ACC112 (cell line): ENCODE measurements around the gene CD163L1.

ENCODE experiments used
- H2AFZ ChIP-seq: fragments of 200-600 bp; sonication (generic); one replicate; pipeline ENCODE4 v1.6.0; 2017; ENCODE audit warnings: antibody characterized with exemption, low read length; ENCODE audit not compliant: unreplicated experiment
- H3K27ac ChIP-seq: fragments of 200-600 bp; sonication (generic); 2 replicates; pipeline ENCODE4 v1.5.1; 2014; ENCODE audit warnings: low read depth, mild to moderate bottlenecking, antibody characterized with exemption, low read length, moderate library complexity
- H3K27me3 ChIP-seq: fragments of 200-600 bp; sonication (generic); 2 replicates; pipeline ENCODE4 v1.6.1; 2014; ENCODE audit warnings: mild to moderate bottlenecking, antibody characterized with exemption, low read length, moderate library complexity, mixed read lengths; ENCODE audit not compliant: insufficient read depth
- H3K36me3 ChIP-seq: fragments of 200-600 bp; sonication (generic); 2 replicates; pipeline ENCODE4 v1.6.1; 2016; ENCODE audit warnings: mild to moderate bottlenecking, antibody characterized with exemption, low read length, moderate library complexity, mixed read lengths; ENCODE audit not compliant: insufficient read depth
- H3K4me1 ChIP-seq: fragments of 200-600 bp; sonication (generic); one replicate; pipeline ENCODE4 v1.6.1; 2016; ENCODE audit warnings: low read length, mixed read lengths; ENCODE audit not compliant: insufficient read depth, unreplicated experiment, control insufficient read depth
- H3K4me3 ChIP-seq: fragments of 200-600 bp; sonication (generic); 2 replicates; pipeline ENCODE4 v1.5.1; 2014; ENCODE audit warnings: mild to moderate bottlenecking, low read depth, low read length
- H3K79me2 ChIP-seq: fragments of 200-600 bp; sonication (generic); one replicate; pipeline ENCODE4 v1.6.0; 2016; ENCODE audit warnings: low read length; ENCODE audit not compliant: control insufficient read depth, unreplicated experiment, insufficient read depth

The CD163L1 gene

GRCh38 chr12:7327918-7328317, 116.0 kb downstream of the CD163L1 start:
- H2AFZ ChIP-seq = no peak overlapping the region
- peaks cover 32% of the 10 kb centered on the region for H3K27me3 ChIP-seq
- H3K4me3 ChIP-seq = no peak overlapping the region
- no peaks in the 10 kb centered on the region for H3K79me2 ChIP-seq
- H3K27ac ChIP-seq = no peak overlapping the region
- no peaks in the 10 kb centered on the region for H3K36me3 ChIP-seq
- H3K4me1 ChIP-seq = no peaks in the 10 kb centered on the region

- no peak overlapping the region for H3K4me3 ChIP-seq
- H3K4me1 ChIP-seq = no peaks in the 10 kb centered on the region
- peaks cover 36% of the 10 kb centered on the region for H3K27me3 ChIP-seq
- no peaks in the 10 kb centered on the region for H3K79me2 ChIP-seq
- H3K36me3 ChIP-seq = no peaks in the 10 kb centered on the region
- no peak overlapping the region for H2AFZ ChIP-seq
- no peak overlapping the region for H3K27ac ChIP-seq
These were observed 119.8 kb downstream of the CD163L1 start for GRCh38 chr12:7324176-7324575.

DNA sequence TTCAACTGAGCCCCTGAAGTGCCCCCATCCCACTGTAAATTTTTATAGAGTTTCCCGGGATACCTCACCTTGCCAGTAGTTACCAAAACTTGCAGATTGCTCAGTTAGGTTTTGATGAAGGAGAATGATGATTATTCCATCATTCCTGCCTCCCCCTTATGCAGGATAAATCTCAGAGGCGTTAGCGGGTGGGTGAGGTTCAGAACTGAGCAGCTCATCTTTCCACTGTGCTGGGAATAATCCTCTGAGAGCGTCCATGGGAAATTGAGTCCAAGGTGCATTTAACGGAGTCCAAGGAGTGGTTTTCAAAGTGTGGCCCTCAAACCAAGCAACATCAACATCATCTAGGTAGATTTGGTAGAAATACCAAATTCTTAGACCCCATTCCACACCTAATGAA, 121.4 kb downstream of the CD163L1 start:
- Histone ChIP-seq H3K4me3 (no peak overlapping the region), H3K4me1 (no peaks in the 10 kb centered on the region), H2AFZ (no peak overlapping the region), H3K27ac (no peak overlapping the region), H3K79me2 (no peaks in the 10 kb centered on the region), H3K27me3 (peaks cover 32% of the 10 kb centered on the region), H3K36me3 (no peaks in the 10 kb centered on the region)

GRCh38 chr12:7321624-7322023, 122.3 kb downstream of the CD163L1 start:
- Histone ChIP-seq H3K79me2 (no peaks in the 10 kb centered on the region), H3K27ac (no peak overlapping the region), H3K36me3 (no peaks in the 10 kb centered on the region), H3K4me3 (no peak overlapping the region), H3K27me3 (peaks cover 22% of the 10 kb centered on the region), H2AFZ (no peak overlapping the region), H3K4me1 (no peaks in the 10 kb centered on the region)

DNA sequence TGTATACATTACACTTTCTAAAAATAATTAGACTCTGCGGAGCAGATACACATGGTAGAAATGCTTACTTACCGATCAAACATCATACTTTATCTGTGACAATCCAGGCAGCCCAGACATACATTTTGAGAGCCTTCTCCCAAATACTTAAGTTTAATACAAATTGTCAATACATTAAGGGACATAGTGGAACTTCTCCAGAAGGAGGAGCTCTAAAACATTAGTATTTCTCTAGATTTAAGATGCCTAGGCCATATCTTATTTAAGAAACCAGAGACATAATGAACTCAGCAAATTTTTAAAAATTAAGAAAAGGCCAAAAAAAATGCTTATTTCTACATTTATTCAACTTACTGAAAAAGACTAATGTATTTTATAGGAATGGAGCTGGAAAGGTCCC, 124.0 kb downstream of the CD163L1 start:
- Histone ChIP-seq H3K36me3 (no peaks in the 10 kb centered on the region), H3K4me1 (no peaks in the 10 kb centered on the region), H3K27me3 (peaks cover 17% of the 10 kb centered on the region), H2AFZ (no peak overlapping the region), H3K27ac (no peak overlapping the region), H3K4me3 (no peak overlapping the region), H3K79me2 (no peaks in the 10 kb centered on the region)

DNA sequence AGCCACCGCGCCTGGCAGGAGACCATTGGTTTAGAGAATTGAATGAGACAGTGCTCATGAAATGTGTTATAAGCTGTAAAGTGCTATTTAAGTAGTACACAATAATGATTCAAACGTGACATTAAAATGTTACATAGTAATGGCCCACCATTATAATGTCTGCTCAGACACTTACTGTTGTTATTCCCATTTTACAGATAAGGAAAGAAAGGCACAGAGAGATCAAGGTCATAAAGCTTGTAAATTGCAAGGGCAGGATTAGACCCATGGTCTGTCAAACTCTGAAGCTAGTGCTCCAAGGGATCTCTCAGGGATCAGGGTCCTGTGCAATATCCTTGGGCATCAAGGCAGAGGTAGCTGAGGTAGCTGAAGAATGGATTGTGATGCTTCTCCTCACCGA, 133.9 kb downstream of the CD163L1 start:
- Histone ChIP-seq H3K79me2 (no peaks in the 10 kb centered on the region), H3K27ac (no peak overlapping the region), H3K4me1 (no peaks in the 10 kb centered on the region), H3K27me3 (peaks cover 20% of the 10 kb centered on the region; the same call in 1 of the 2 replicates), H3K36me3 (no peaks in the 10 kb centered on the region), H2AFZ (no peak overlapping the region), H3K4me3 (no peak overlapping the region)
